ENCODE results near the gene TAX1BP3. TPM values are rescaled to one million over a fixed set of nuclear protein-coding genes. Genes with fewer than 3 reads are reported as not detected.

Gene TAX1BP3
- total and polyA plus RNA-seq, 9 of the 15 experiments (the other 6 are each of a cell fraction or from before 2014, with no cell fraction given), result 0.99 to 14.5 (median 6.2) TPM

GRCh38 chr17:3712811-3713463, 44.6 kb upstream of the TAX1BP3 start (continued):
- TF ChIP-seq CBFB (CRISPR knock-in tag; IDR thresholded peaks at IDR 0.05), result no peak
- TF ChIP-seq ZNF140 (CRISPR knock-in tag; IDR thresholded peaks at IDR 0.05), result no peak
- no peak for TF ChIP-seq SIX5 (IDR thresholded peaks at IDR 0.05; ENCODE audit: borderline replicate concordance in 1 of 2, insufficient read depth in 1 of 2, low read depth in 1 of 2, low read length in 2 of 2)
- TF ChIP-seq NFRKB (IDR thresholded peaks at IDR 0.05; ENCODE audit: low read depth), result no peak
- TF ChIP-seq PHF20 (IDR thresholded peaks at IDR 0.05; ENCODE audit: partially characterized antibody), result no peak
- TF ChIP-seq ZNF175 (CRISPR knock-in tag; IDR thresholded peaks at IDR 0.05; ENCODE audit: low read depth), result no peak
- no peak for TF ChIP-seq NEUROD1 (IDR thresholded peaks at IDR 0.05; ENCODE audit: borderline replicate concordance, low read depth, low read length, partially characterized antibody)
- no peak for TF ChIP-seq ZSCAN32 (CRISPR knock-in tag; IDR thresholded peaks at IDR 0.05)
- TF ChIP-seq FOXJ2 (tag; IDR thresholded peaks at IDR 0.05), result no peak
- TF ChIP-seq HCFC1 (IDR thresholded peaks at IDR 0.05; ENCODE audit: low read depth, low read length), result no peak
- TF ChIP-seq CREB3 (tag; conservative IDR thresholded peaks at IDR 0.05; ENCODE audit: low read depth), result no peak
- no peak for TF ChIP-seq FOXP1 (CRISPR knock-in tag; IDR thresholded peaks at IDR 0.05)
- TF ChIP-seq NCOA4 (IDR thresholded peaks at IDR 0.05; ENCODE audit: partially characterized antibody), result no peak
- TF ChIP-seq ILF3 (IDR thresholded peaks at IDR 0.05; ENCODE audit: borderline replicate concordance), result no peak
- no peak for TF ChIP-seq ELF1 (tag; IDR thresholded peaks at IDR 0.05)
- no peak for TF ChIP-seq TFAM (CRISPR knock-in tag; conservative IDR thresholded peaks at IDR 0.05)
- TF ChIP-seq CTCF (IDR thresholded peaks at IDR 0.05 in 2 of 3, conservative IDR thresholded peaks at IDR 0.05 in 1 of 3; ENCODE audit: insufficient read depth in 2 of 3, low read depth in 1 of 3, low read length in 3 of 3), result no peak
- TF ChIP-seq BACH1 (tag; IDR thresholded peaks at IDR 0.05), result no peak
- no peak for TF ChIP-seq CREBBP (IDR thresholded peaks at IDR 0.05; ENCODE audit: low read depth, low read length)
- TF ChIP-seq THRA (IDR thresholded peaks at IDR 0.05), result no peak
- no peak for TF ChIP-seq SLC30A9 (CRISPR knock-in tag; IDR thresholded peaks at IDR 0.05)
- TF ChIP-seq RBM39 (optimal IDR thresholded peaks at IDR 0.05; ENCODE audit: low read depth, low read length), result no peak
- no peak for TF ChIP-seq USF1 (CRISPR knock-in tag; IDR thresholded peaks at IDR 0.05)
- TF ChIP-seq ZNF121 (CRISPR knock-in tag; conservative IDR thresholded peaks at IDR 0.05), result peak; percentile 80
- no peak for TF ChIP-seq EZH2 (IDR thresholded peaks at IDR 0.05; ENCODE audit: borderline replicate concordance, low read depth, low read length)

Data from K562 (cell line).